ENCODE data around the gene CD200R1L. TPM values are rescaled to one million over a fixed set of nuclear protein-coding genes. Genes with fewer than 3 reads are reported as not detected.
A peak's percentile ranks its signal among the peaks of the same experiment; 100 is the strongest.

Gene CD200R1L
- total and polyA plus RNA-seq, 2 of the 4 experiments (the other 2 are of a cell fraction) = not detected

DNA sequence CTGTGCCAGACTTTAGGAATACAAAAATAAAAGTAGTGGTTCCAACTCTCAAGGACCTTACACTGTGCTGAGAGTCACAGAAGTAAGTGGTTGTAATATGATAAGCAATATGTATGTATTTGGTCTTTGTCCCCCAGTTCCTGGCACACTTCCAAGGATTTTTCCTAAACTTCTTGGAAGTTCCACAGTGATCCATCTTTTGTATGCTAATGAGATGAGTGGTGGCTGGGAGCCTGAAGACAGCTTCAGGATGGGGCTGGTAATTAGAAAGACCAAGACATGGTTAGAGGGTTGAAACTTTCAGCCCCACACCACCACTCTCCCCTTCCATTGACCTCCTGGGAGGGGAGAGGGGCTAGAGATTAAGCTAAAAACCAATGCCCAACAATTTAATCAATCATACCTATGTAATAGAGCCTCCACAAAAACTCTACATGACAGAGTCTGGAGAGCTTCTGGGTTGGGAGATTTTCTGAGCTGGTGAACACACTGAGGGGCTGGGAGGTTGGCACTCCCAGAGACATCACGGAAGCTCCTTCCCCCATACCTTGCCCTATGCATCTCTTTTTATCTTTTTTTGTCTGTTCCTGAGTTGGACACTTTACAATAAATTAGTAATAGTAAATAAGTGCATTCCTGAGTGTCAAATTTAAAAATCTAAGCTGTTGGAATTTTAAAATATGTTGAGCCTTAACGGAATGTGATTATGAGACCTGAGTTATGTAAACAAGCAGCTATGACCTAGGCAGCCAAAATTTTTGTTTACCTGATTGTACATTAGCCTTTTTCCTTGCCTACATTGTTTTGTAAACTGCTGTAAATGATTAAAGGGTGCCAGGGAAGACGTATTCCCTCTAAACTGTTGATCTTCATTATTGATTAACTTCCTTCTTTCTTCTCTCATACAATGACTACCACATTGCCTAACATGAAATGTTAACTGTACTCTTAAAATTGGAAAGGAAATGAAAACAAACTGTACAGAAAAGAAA lies 24.3 kb downstream of the CD200R1L start:
- Histone ChIP-seq H4K5ac (ENCODE audit: low read depth, low read length) (peak overlapping the region; percentile 75), H2BK20ac (ENCODE audit: low read depth, low read length) (peak overlapping the region; percentile 96), H3K56ac (ENCODE audit: extremely low read depth, insufficient read depth, low read length) (peak overlapping the region; percentile 5; the same call in 1 of the 2 replicates), H3K9me3 (ENCODE audit: control insufficient read depth, insufficient read depth, low read length) (no peaks in the 10 kb centered on the region), H4K20me1 (ENCODE audit: insufficient read depth, low read length) (no peaks in the 10 kb centered on the region), H3K9ac (ENCODE audit: low read depth, low read length) (no peak overlapping the region), H3K36me3 (ENCODE audit: control insufficient read depth, insufficient read depth, low read length) (no peaks in the 10 kb centered on the region), H3K4me3 (ENCODE audit: insufficient read depth, low read depth, low read length) (no peak overlapping the region), H3K79me1 (ENCODE audit: low read depth in 1 of 2, low read length in 2 of 2) (no peaks in the 10 kb centered on the region), H3K4me2 (ENCODE audit: low read depth, low read length) (peak overlapping the region; percentile 14; the same call in 1 of the 2 replicates), H3K4ac (ENCODE audit: low read depth, low read length) (peak overlapping the region; percentile 90), H4K8ac (ENCODE audit: low read depth in 2 of 2, low read length in 2 of 2) (peak overlapping the region; percentile 69 to 87), H2BK5ac (ENCODE audit: low read depth, low read length, poor library complexity, severe bottlenecking) (peak overlapping the region; percentile 62), H3K14ac (replicated peaks; ENCODE audit: low read depth, low read length) (peak overlapping the region; percentile 80), H3K9me1 (ENCODE audit: insufficient read depth, low read length) (peaks cover 8% of the 10 kb centered on the region), H2AFZ (replicated peaks; ENCODE audit: low read length, poor library complexity) (no peak overlapping the region), H3K23ac (ENCODE audit: low read depth, low read length) (peak overlapping the region; percentile 64), H2AK9ac (replicated peaks; ENCODE audit: low read depth, low read length, poor library complexity) (no peak overlapping the region), H3K4me1 (ENCODE audit: control insufficient read depth, insufficient read depth, low read length) (peaks cover 16% of the 10 kb centered on the region), H3K27me3 (ENCODE audit: control insufficient read depth, insufficient read depth, low read length) (no peaks in the 10 kb centered on the region), H3K18ac (ENCODE audit: low read depth, low read length) (peak overlapping the region; percentile 89), H3K27ac (ENCODE audit: insufficient read depth, low read length) (peak overlapping the region; percentile 70), H2BK120ac (ENCODE audit: low read depth, low read length) (peak overlapping the region; percentile 95), H4K91ac (ENCODE audit: insufficient read depth, low read depth, low read length) (peak overlapping the region; percentile 91), H2AK5ac (ENCODE audit: low read depth, low read length) (peak overlapping the region; percentile 62), H2BK15ac (ENCODE audit: low read depth, low read length) (peak overlapping the region; percentile 56)
- ATAC-seq (ENCODE audit: low read depth) = peak; percentile 68
- DNase-seq = peak; percentile 27
- in situ Hi-C loops (cut with MboI; ENCODE audit: low sequenced_read_pairs) = no loop called here
- no peak for TF ChIP-seq RCOR1 (IDR thresholded peaks at IDR 0.05; ENCODE audit: insufficient replicate concordance, low read length)
- no peak for TF ChIP-seq MAFK (IDR thresholded peaks at IDR 0.05; ENCODE audit: low read depth, low read length)
- TF ChIP-seq NFE2L2 (IDR thresholded peaks at IDR 0.05; ENCODE audit: low read depth, low read length) = no peak
- TF ChIP-seq, protein P1, sequence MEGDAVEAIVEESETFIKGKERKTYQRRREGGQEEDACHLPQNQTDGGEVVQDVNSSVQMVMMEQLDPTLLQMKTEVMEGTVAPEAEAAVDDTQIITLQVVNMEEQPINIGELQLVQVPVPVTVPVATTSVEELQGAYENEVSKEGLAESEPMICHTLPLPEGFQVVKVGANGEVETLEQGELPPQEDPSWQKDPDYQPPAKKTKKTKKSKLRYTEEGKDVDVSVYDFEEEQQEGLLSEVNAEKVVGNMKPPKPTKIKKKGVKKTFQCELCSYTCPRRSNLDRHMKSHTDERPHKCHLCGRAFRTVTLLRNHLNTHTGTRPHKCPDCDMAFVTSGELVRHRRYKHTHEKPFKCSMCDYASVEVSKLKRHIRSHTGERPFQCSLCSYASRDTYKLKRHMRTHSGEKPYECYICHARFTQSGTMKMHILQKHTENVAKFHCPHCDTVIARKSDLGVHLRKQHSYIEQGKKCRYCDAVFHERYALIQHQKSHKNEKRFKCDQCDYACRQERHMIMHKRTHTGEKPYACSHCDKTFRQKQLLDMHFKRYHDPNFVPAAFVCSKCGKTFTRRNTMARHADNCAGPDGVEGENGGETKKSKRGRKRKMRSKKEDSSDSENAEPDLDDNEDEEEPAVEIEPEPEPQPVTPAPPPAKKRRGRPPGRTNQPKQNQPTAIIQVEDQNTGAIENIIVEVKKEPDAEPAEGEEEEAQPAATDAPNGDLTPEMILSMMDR (conservative IDR thresholded peaks at IDR 0.05; ENCODE audit: low read depth, low read length) = no peak
- TF ChIP-seq FOS (IDR thresholded peaks at IDR 0.05; ENCODE audit: low read depth, low read length) = no peak
- TF ChIP-seq RAD21 (IDR thresholded peaks at IDR 0.05; ENCODE audit: low read length) = no peak
- TF ChIP-seq SMC3 (IDR thresholded peaks at IDR 0.05; ENCODE audit: low read depth, low read length) = no peak
- no peak for TF ChIP-seq MXI1 (IDR thresholded peaks at IDR 0.05; ENCODE audit: borderline replicate concordance, low read depth, low read length)
- TF ChIP-seq CEBPB (IDR thresholded peaks at IDR 0.05; ENCODE audit: low read depth, low read length) = no peak
- no peak for TF ChIP-seq RFX5 (IDR thresholded peaks at IDR 0.05; ENCODE audit: low read depth, low read length)
- WGBS, 2 experiments (ENCODE audit: extremely low coverage in 2 of 2, insufficient read length in 1 of 2) = no CpG with 5 or more reads among the region's 3 CpGs
- ChIA-PET CTCF (interaction anchor here (0.5 to 1.2 kb wide), 2 partner anchors 9 to 262 kb away, joined by 3 to 4 read pairs; no protein-coding TSS in a partner anchor), POLR2A (ENCODE audit: unreplicated experiment) (interaction anchor here (0.5 to 0.8 kb wide), 2 partner anchors 65 to 181 kb away, joined by 3 to 4 read pairs; no protein-coding TSS in a partner anchor)
- dilution Hi-C loops (cut with HindIII; ENCODE audit: low sequenced_read_pairs, unreplicated experiment) = no loop called here
- no TSS peak for BruUV-seq (replicated peaks)
- intact Hi-C loops (cut with micrococcal nuclease) = no loop called here
